Neural cell (in vitro differentiated cells): ENCODE data around the gene TIMM17A. TPM values are rescaled to one million over a fixed set of nuclear protein-coding genes. Genes with fewer than 3 reads are reported as not detected.

ENCODE experiments used
- H2AFZ ChIP-seq: fragments of 200-600, 300-800 bp; sonication (generic), shearing (Covaris generic); 2 replicates; pipeline ENCODE4 v1.6.0; 2014; ENCODE audit warnings: low read depth, mild to moderate bottlenecking, antibody characterized with exemption, low read length, moderate library complexity
- H3F3A ChIP-seq: fragments of 200-600 bp; shearing (Covaris generic); 2 replicates; pipeline ENCODE4 v1.6.1; 2016; ENCODE audit warnings: mild to moderate bottlenecking, moderate library complexity, mixed read lengths, antibody characterized with exemption, low read length; ENCODE audit not compliant: insufficient read depth, poor library complexity, severe bottlenecking
- H3K27ac ChIP-seq: fragments of 200-600, 300-800 bp; sonication (generic), shearing (Covaris generic); 2 replicates; pipeline ENCODE4 v1.5.1; 2014; ENCODE audit warnings: mild to moderate bottlenecking, low read length, moderate library complexity
- H3K27me3 ChIP-seq: fragments of 300-800, 200-600 bp; sonication (generic), shearing (Covaris generic); 2 replicates; pipeline ENCODE4 v1.6.0; 2014; ENCODE audit warnings: mild to moderate bottlenecking, low read depth, low read length, moderate library complexity; ENCODE audit not compliant: insufficient read depth
- H3K36me3 ChIP-seq: fragments of 300-800, 200-600 bp; sonication (generic), shearing (Covaris generic); 2 replicates; pipeline ENCODE4 v1.5.1; 2014; ENCODE audit warnings: mild to moderate bottlenecking, antibody characterized with exemption, low read length, moderate library complexity; ENCODE audit not compliant: insufficient read depth
- H3K4me2 ChIP-seq: fragments of 300-800, 200-600 bp; sonication (generic), shearing (Covaris generic); 2 replicates; pipeline ENCODE4 v1.6.0; 2014; ENCODE audit warnings: mild to moderate bottlenecking, low read length
- H3K4me3 ChIP-seq: fragments of 300-800, 200-600 bp; sonication (generic), shearing (Covaris generic); 2 replicates; pipeline ENCODE4 v1.5.1; 2014; ENCODE audit warnings: mild to moderate bottlenecking, low read length, moderate library complexity
- H3K79me2 ChIP-seq: fragments of 200-600 bp; shearing (Covaris generic); replicated peaks from 2 replicates; pipeline ENCODE4 v1.6.0; 2014; ENCODE audit warnings: mild to moderate bottlenecking, low read length, moderate library complexity; ENCODE audit not compliant: insufficient read depth
- H3K9ac ChIP-seq: fragments of 300-800, 200-600 bp; sonication (generic), shearing (Covaris generic); 2 replicates; pipeline ENCODE4 v1.6.1; 2016; ENCODE audit warnings: mild to moderate bottlenecking, low read length, mixed read lengths
- H3K9me2 ChIP-seq: fragments of 200-600 bp; shearing (Covaris generic); 2 replicates; pipeline ENCODE4 v1.6.1; 2016; ENCODE audit warnings: mild to moderate bottlenecking, low read length, mixed read lengths; ENCODE audit not compliant: insufficient read depth
- H3K9me3 ChIP-seq: fragments of 200-600, 300-800 bp; sonication (generic), shearing (Covaris generic); 2 replicates; pipeline ENCODE4 v1.6.1; 2016; ENCODE audit warnings: mild to moderate bottlenecking, mixed run types, low read length, moderate library complexity, mixed read lengths
- H4K20me1 ChIP-seq: fragments of 200-600 bp; shearing (Covaris generic); 2 replicates; pipeline ENCODE4 v1.6.1; 2016; ENCODE audit warnings: mild to moderate bottlenecking, mixed run types; ENCODE audit not compliant: insufficient read depth
- CTCF ChIP-seq: fragments of 450-650 bp; IDR thresholded peaks from 2 replicates; pipeline ENCODE4 v1.5.1; 2014; ENCODE audit warnings: antibody characterized with exemption, mild to moderate bottlenecking, moderate library complexity; ENCODE audit not compliant: poor library complexity, severe bottlenecking
- EP300 ChIP-seq: fragments of 450-650 bp; conservative IDR thresholded peaks from 2 replicates; pipeline ENCODE4 v1.6.1; 2014; ENCODE audit warnings: antibody characterized with exemption, mild to moderate bottlenecking, moderate library complexity; ENCODE audit not compliant: poor library complexity, severe bottlenecking
- EZH2 ChIP-seq: fragments of 200-600, 300-800 bp; shearing (Covaris generic), sonication (generic); IDR thresholded peaks from 2 replicates; pipeline ENCODE4 v1.6.1; 2014; ENCODE audit warnings: antibody characterized with exemption, low read length, borderline replicate concordance, mild to moderate bottlenecking; ENCODE audit not compliant: insufficient read depth, poor library complexity, severe bottlenecking
- MXI1 ChIP-seq: fragments of 450-650 bp; conservative IDR thresholded peaks from 2 replicates; pipeline ENCODE4 v1.6.1; 2014; ENCODE audit warnings: antibody characterized with exemption, mild to moderate bottlenecking; ENCODE audit not compliant: poor library complexity, severe bottlenecking
- POLR2AphosphoS5 ChIP-seq: IDR thresholded peaks from 2 replicates; pipeline ENCODE4 v1.6.1; 2012
- RAD21 ChIP-seq: fragments of 450-650 bp; conservative IDR thresholded peaks from 2 replicates; pipeline ENCODE4 v1.6.1; 2014; ENCODE audit warnings: antibody characterized with exemption, mild to moderate bottlenecking, moderate library complexity
- REST ChIP-seq: IDR thresholded peaks from 2 replicates; pipeline ENCODE4 v1.6.1; 2012; ENCODE audit warnings: borderline replicate concordance
- SMC3 ChIP-seq: fragments of 450-650 bp; conservative IDR thresholded peaks from 2 replicates; pipeline ENCODE4 v1.6.1; 2014; ENCODE audit warnings: antibody characterized with exemption, mild to moderate bottlenecking, moderate library complexity; ENCODE audit not compliant: poor library complexity
- TAF1 ChIP-seq: IDR thresholded peaks from 2 replicates; pipeline ENCODE4 v1.6.1; 2012; ENCODE audit warnings: low read depth
- polyA plus RNA-seq: library from polyadenylated mRNA; depleted of rRNA; stranded (reverse); fragments of >200 nt; gene quantifications from 2 replicates; pipeline ENCODE4 v1.2.3, GENCODE V29; 2014

TIMM17A gene
- polyA plus RNA-seq, 1 donor from 2014 or later, result 91.7 TPM

GRCh38 chr1:202014060-202014459 is 58.8 kb downstream of the TIMM17A start:
- Histone ChIP-seq H3K4me3 (no peak overlapping the region), H3K9me2 (no peaks in the 10 kb centered on the region), H3K4me2 (no peak overlapping the region), H3K27me3 (no peaks in the 10 kb centered on the region), H3K9ac (no peak overlapping the region), H2AFZ (no peak overlapping the region), H3K27ac (no peak overlapping the region), H3F3A (no peaks in the 10 kb centered on the region), H3K79me2 (no peaks in the 10 kb centered on the region), H3K36me3 (no peaks in the 10 kb centered on the region), H3K9me3 (no peaks in the 10 kb centered on the region), H4K20me1 (no peaks in the 10 kb centered on the region)
- no peak for TF ChIP-seq REST
- no peak for TF ChIP-seq RAD21

GRCh38 chr1:202014915-202015661 is 59.8 kb downstream of the TIMM17A start:
- H3K27me3 ChIP-seq, result no peaks in the 10 kb centered on the region
- H3K9me2 ChIP-seq, result no peaks in the 10 kb centered on the region
- no peak overlapping the region for H3K4me3 ChIP-seq
- H3K4me2 ChIP-seq, result no peak overlapping the region
- no peaks in the 10 kb centered on the region for H3K36me3 ChIP-seq
- no peaks in the 10 kb centered on the region for H3K9me3 ChIP-seq
- no peak overlapping the region for H3K27ac ChIP-seq
- no peaks in the 10 kb centered on the region for H3F3A ChIP-seq
- TF ChIP-seq POLR2AphosphoS5, result no peak
- TF ChIP-seq EP300, result no peak
- no peak for TF ChIP-seq CTCF
- no peak for TF ChIP-seq EZH2
- no peak for TF ChIP-seq SMC3
- TF ChIP-seq RAD21, result no peak
- no peak for TF ChIP-seq TAF1
- no peak for TF ChIP-seq MXI1
- no peak for TF ChIP-seq REST
- no peaks in the 10 kb centered on the region for H4K20me1 ChIP-seq
- H3K79me2 ChIP-seq, result no peaks in the 10 kb centered on the region
- no peak overlapping the region for H2AFZ ChIP-seq
- H3K9ac ChIP-seq, result no peak overlapping the region
